HEK293T (cell line): ENCODE data around the gene WNT3A.

Source experiments
- BHLHE40 ChIP-seq: fragments of 450-650 bp; IDR thresholded peaks from 2 replicates; pipeline ENCODE4 v1.6.1; 2016; ENCODE audit warnings: mild to moderate bottlenecking, moderate library complexity, borderline replicate concordance
- CTBP1 ChIP-seq: fragments of 450-650 bp; IDR thresholded peaks from 2 replicates; pipeline ENCODE4 v1.6.1; 2016; ENCODE audit warnings: borderline replicate concordance
- ELF4 ChIP-seq: fragments of 450-650 bp; IDR thresholded peaks from 2 replicates; pipeline ENCODE4 v1.6.1; 2017; ENCODE audit warnings: antibody characterized with exemption
- FOXK2 ChIP-seq: fragments of 450-650 bp; IDR thresholded peaks from 2 replicates; pipeline ENCODE4 v1.6.1; 2016; ENCODE audit warnings: mild to moderate bottlenecking
- SP1 ChIP-seq: fragments of 450-650 bp; IDR thresholded peaks from 2 replicates; pipeline ENCODE4 v1.6.1; 2017
- SUZ12 ChIP-seq: fragments of 450-650 bp; IDR thresholded peaks from 2 replicates; pipeline ENCODE4 v1.6.1; 2016; ENCODE audit warnings: mild to moderate bottlenecking
- ZNF384 ChIP-seq: fragments of 450-650 bp; IDR thresholded peaks from 2 replicates; pipeline ENCODE4 v1.6.1; 2016

DNA sequence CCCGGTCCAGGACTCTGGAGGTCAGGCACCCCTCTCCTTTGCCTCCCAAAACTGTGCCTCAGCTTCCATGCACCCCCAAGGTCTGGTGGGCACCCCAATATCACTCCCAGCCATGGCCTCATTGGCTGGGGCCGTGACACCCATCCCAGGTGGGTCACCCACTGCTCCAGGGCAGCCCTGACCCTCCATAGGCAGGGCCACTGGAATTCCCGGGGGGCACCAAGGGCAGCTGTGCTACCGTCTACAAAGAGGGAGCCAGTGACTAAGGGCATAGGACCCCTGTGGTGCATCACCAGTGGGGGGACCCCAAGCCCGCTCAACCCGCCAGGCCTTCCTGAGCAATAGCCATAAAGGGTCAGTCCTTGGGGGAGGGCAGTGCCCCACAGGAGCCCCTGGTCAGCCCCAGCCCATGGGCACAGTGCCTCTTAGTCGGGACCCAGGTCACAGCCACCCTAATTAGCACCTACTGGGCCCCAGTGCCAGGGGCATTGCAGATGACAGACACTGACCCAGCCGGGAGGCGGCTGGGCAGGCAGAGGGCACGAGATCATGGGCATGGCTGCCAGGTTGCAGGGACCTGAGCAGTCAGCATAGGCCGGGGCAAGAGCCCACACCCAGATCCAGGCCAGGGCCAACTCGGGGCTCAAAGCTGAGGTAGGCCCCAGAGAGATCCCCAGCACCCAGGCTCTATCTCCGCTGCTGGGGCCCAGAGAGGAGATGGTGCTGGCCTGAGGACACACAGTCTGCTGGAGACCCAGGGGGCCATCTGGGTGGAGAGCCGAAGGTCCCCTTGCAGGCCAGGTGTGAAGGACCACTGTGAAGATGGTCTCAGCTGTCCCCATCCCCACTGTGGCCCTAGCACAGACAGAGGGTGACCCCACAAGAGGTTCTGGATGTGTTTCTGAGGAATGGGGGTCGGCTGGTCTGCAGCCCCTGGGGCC lies 56.7 kb downstream of the WNT3A start:
- TF ChIP-seq ELF4 (no peak), SP1 (no peak), BHLHE40 (no peak), FOXK2 (no peak), SUZ12 (no peak), ZNF384 (no peak), CTBP1 (no peak)
